HG03575 (cell line): ENCODE results near the gene MED20.
"Not testable (repeated sequence)": the region's sequence is repeated elsewhere in the genome, so short reads cannot be mapped to it uniquely, and the experiment has no call there.

ENCODE experiments used
- ATAC-seq: cut with Tn5 transposase; IDR thresholded peaks from one replicate; pipeline ENCODE4 v1.9.1; 2021; ENCODE audit not compliant: unreplicated experiment, insufficient number of reproducible peaks, low FRiP score; ENCODE audit errors: extremely low read depth

The MED20 gene

GRCh38 chr6:41920921-41921711 lies at the start of gene MED20, which contains the start of gene BYSL:
Gene MED20 (minus strand): TSS chr6:41921139. CDS start chr6:41921018, 121 bp downstream.
Gene BYSL (plus strand): TSS chr6:41921499. CDS start chr6:41921563, 64 bp downstream.
- ATAC-seq, result peak; percentile 56

- ATAC-seq, result no peak
Observed at GRCh38 chr6:41970436-41970846, 49.5 kb upstream of the MED20 start.

- ATAC-seq, result no peak
Observed at GRCh38 chr6:41967312-41968287, 46.7 kb upstream of the MED20 start.

- no peak for ATAC-seq
Observed at GRCh38 chr6:41966961-41967311, 46.0 kb upstream of the MED20 start.

GRCh38 chr6:41966214-41966920 lies 45.4 kb upstream of the MED20 start:
- ATAC-seq, result no peak

- no peak for ATAC-seq
Observed at GRCh38 chr6:41965429-41966213, 44.7 kb upstream of the MED20 start.

GRCh38 chr6:41964201-41964887 lies 43.4 kb upstream of the MED20 start:
- no peak for ATAC-seq

GRCh38 chr6:41963371-41963770 lies 42.4 kb upstream of the MED20 start:
- ATAC-seq, result no peak

GRCh38 chr6:41960028-41960427 lies 39.1 kb upstream of the MED20 start:
- no peak for ATAC-seq

GRCh38 chr6:41958022-41958856 lies 37.3 kb upstream of the MED20 start:
- ATAC-seq, result no peak

- ATAC-seq, result no peak
Observed at GRCh38 chr6:41957117-41957516, 36.2 kb upstream of the MED20 start.

GRCh38 chr6:41955412-41955811 lies 34.5 kb upstream of the MED20 start:
- ATAC-seq, result no peak

GRCh38 chr6:41954668-41955067 lies 33.7 kb upstream of the MED20 start:
- no peak for ATAC-seq

- no peak for ATAC-seq
Observed at GRCh38 chr6:41947581-41948220, 26.8 kb upstream of the MED20 start.

- ATAC-seq, result no peak
Observed at GRCh38 chr6:41943456-41943855, 22.5 kb upstream of the MED20 start.

- not testable (repeated sequence) for ATAC-seq
Observed at GRCh38 chr6:41942882-41943281, 21.9 kb upstream of the MED20 start.
